Fibroblast of mammary gland (primary cell): Measurements from ENCODE around the gene DUSP7.

ENCODE experiments used
- DNase-seq: peaks from one replicate; pipeline ENCODE4 v3.0.0-alpha.2; 2010; ENCODE audit warnings: low read depth
- H3K4me3 ChIP-seq: 2 replicates; pipeline ENCODE4 v1.5.1; 2011; ENCODE audit warnings: low read depth, mild to moderate bottlenecking, low read length, moderate library complexity; ENCODE audit not compliant: control insufficient read depth
- TF ChIP-seq, protein P1 (sequence below): conservative IDR thresholded peaks from 2 replicates; pipeline ENCODE4 v1.5.1; 2011; ENCODE audit warnings: low read depth, low read length, inconsistent platforms; ENCODE audit not compliant: control insufficient read depth, insufficient read depth

Gene DUSP7

DNA sequence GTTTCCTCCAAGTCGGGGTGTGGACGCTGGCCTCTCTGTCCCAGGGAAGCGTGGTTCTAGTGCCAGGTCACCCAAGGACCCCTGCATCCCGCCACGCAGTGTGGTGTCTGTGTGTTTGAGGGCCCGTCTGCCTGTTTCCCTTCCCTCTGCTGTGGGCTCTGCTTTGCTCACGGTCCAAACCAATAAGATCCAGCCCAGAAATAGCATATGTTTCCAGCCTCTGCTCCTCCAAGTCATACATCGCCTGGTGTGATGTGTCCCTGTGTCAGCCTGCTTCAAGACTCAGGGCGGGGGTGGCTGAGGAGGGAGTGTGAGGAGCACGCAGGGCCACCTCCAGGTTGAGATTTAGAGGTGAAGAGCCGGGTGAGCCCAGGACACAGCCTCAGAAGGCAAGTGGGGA lies 38.8 kb downstream of the DUSP7 start:
- no peak for DNase-seq
- H3K4me3 ChIP-seq: no peak overlapping the region
- TF ChIP-seq, protein P1, sequence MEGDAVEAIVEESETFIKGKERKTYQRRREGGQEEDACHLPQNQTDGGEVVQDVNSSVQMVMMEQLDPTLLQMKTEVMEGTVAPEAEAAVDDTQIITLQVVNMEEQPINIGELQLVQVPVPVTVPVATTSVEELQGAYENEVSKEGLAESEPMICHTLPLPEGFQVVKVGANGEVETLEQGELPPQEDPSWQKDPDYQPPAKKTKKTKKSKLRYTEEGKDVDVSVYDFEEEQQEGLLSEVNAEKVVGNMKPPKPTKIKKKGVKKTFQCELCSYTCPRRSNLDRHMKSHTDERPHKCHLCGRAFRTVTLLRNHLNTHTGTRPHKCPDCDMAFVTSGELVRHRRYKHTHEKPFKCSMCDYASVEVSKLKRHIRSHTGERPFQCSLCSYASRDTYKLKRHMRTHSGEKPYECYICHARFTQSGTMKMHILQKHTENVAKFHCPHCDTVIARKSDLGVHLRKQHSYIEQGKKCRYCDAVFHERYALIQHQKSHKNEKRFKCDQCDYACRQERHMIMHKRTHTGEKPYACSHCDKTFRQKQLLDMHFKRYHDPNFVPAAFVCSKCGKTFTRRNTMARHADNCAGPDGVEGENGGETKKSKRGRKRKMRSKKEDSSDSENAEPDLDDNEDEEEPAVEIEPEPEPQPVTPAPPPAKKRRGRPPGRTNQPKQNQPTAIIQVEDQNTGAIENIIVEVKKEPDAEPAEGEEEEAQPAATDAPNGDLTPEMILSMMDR: no peak

DNA sequence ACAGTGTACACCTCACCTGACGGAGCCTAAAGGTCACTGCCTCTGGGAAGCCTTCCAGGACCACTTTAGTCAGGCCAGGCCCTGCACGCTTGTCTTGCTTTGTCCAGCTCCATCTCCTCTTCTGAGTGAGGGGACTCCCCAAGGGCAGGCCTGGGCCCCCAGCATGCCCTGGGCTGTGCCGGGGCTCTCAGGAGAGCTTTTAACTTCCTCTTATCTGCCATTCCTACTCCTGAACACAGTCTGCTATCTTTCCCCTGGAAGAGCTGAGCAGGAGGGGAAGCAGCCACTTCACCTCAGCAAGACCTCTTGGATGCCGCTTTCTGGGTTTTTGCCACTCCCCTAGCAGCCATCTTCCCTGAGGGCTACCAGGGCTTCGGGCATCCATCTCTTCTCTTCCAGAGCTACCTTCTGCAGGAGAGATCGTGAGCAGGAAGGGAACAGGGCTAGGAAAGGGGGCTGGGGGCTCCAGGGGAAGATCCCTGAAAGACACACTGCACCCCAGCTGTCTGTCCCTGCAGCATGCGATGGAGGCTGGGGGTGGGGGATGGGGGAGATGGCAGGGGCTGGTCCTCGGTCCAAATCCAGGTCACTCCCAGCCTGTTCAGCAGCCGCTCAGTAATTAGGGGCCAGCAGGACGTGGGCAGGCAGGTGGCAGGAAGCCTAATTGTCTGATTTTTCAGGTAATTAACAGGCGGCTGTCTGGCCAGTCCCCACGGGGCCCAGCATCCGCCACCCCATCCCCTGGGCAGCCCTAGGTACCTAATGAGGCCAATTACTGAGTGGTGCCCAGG lies 40.7 kb downstream of the DUSP7 start:
- H3K4me3 ChIP-seq: no peak overlapping the region
- TF ChIP-seq, protein P1: no peak
- no peak for DNase-seq

DNA sequence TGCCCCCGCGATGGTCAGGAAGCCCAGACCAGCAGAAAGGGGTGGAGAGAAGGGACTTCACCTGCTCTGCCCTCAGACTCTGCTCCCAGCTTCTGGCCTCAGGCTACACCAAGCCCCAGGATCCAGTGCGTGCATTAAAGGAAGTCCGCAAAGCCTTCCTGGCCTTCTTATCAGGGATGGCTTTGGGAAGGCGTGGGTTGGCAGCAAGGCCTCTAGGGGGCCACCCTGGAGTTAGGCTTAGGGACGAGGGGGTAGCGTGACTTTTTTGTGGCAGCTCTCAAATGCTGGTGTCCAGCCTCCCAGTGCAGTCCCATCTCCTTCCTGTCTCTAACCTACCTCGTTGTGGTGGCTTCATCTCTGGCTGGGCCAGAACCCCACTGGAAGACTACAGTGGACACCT lies 41.8 kb downstream of the DUSP7 start:
- DNase-seq: no peak
- no peak overlapping the region for H3K4me3 ChIP-seq
- TF ChIP-seq, protein P1: peak; percentile 27

DNA sequence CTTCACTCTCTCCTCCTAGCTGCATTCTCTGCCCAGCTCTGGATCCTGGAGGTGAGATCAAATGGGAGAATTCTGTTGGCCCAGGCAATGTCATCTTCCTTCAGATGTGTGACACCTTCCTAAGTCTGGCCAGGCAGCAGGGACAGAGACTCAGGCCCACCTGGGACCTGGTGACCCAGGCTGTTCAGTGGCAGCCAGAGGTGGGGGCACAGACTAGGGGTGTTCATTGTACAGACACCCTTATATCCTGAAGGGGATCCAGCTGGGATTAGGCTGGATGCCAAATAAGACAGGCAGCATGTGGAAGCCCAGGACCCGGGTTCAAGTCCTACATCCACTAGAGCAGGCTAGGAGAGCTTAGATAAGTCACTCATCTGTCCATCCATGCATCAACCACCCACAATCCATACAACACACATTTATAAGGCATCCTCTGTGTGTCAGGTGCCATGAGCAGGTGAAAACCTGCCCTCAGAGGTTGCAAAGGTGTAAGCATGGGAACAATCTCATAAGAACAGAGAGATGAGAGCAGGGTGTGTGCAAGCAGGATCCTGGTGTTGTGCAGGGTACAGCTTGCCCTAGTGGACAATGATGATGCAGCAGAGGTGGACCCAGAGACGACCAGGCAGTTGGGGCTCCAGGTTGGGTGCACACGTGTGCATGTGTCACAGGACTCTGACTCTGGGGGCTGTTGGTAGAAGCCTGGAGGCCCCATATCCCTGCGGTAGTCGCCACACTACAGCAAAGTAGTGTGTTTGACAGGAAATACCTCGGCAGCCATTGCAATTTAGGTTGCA lies 42.4 kb downstream of the DUSP7 start:
- H3K4me3 ChIP-seq: no peak overlapping the region
- TF ChIP-seq, protein P1: no peak
- DNase-seq: no peak

DNA sequence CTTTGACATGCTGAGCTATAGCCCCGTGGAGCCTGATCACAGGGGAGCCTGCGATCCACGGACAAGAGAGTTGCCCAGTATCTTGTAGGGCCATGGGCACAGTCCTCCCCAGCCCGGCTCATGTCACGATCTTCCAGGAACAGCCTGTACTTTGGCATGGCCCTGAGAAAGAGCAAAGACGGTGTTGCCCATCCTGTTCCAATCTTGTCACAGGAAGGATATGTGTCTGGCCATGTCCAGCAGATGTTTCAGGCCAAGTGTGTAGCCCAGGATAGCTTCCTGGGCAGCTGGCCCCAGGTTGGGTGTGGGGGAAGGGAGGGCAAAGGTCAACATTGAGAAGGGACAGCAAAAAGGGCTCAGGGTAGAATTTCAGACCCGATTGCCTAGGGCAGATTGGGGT lies 43.7 kb downstream of the DUSP7 start:
- DNase-seq: no peak
- H3K4me3 ChIP-seq: no peak overlapping the region
- TF ChIP-seq, protein P1: no peak

DNA sequence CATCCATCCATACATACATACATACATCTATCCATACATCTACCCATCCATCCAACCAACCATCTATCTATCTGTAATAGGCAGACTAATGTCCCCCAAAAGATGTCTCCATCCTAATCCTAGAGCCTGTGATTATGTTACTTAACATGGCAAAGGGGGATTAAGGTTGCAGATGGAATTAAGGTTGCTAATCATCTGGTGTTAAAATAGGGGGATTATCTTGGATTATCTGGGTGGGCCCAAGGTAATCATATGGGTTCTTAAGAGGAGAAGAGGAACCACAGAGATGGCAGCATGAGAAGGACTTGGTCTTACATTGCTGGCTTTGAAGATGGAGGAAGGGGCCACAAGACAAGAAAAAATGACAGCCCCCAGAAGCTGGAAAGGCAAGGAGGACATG lies 45.9 kb downstream of the DUSP7 start:
- no peak for DNase-seq
- no peak overlapping the region for H3K4me3 ChIP-seq
- TF ChIP-seq, protein P1: no peak

DNA sequence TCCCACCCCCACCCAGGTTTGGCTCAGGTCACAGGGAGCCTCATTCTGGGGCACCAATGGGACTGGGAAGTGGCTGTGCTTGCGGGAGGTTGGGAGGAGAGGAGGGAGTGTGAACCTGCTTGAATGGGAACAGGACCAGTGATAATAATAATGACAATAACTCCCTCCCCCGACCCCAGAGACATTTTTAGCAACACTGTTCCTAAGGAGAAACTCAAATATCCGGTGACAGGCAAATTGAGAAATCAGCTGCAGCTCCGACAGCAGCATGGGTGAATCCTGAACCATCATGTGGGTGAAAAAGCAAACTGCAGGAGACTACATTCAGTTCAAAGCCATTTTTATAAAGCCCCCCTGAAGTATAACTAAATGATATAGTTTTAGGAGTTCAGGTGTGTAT lies 49.1 kb downstream of the DUSP7 start:
- no peak for DNase-seq
- TF ChIP-seq, protein P1: no peak
- no peak overlapping the region for H3K4me3 ChIP-seq
